H1 (cell line): Measurements from ENCODE around the gene HAO2.

ENCODE experiments used
- CTCF ChIP-seq, 3 experiments: IDR thresholded peaks; 1 replicate in 2 of 3; 2 replicates in 1 of 3; pipeline versions ENCODE4 v1.5.1 to v1.6.1; 2011; ENCODE audit warnings: low read length in 3 of 3, mild to moderate bottlenecking in 3 of 3, inconsistent platforms in 2 of 3, low read depth in 1 of 3, moderate library complexity in 1 of 3; ENCODE audit not compliant: insufficient read depth in 1 of 3; ENCODE audit errors: control extremely low read depth in 1 of 3
- EZH2 ChIP-seq: fragments of 200-600 bp; sonication (generic); IDR thresholded peaks from 2 replicates; pipeline ENCODE4 v1.7.1; 2012; ENCODE audit warnings: low read depth, mild to moderate bottlenecking, moderate library complexity, low read length, inconsistent platforms; ENCODE audit not compliant: severe bottlenecking
- GABPA ChIP-seq: IDR thresholded peaks from 2 replicates; pipeline ENCODE4 v1.6.1; 2011; ENCODE audit warnings: mild to moderate bottlenecking, low read length, moderate library complexity, borderline replicate concordance; ENCODE audit not compliant: insufficient read depth
- HDAC6 ChIP-seq: IDR thresholded peaks from one replicate; pipeline ENCODE4 v1.7.1; 2012; ENCODE audit warnings: low read depth, mild to moderate bottlenecking, inconsistent platforms, low read length, moderate library complexity
- KDM1A ChIP-seq: fragments of 200-600, 300-600 bp; sonication (generic); IDR thresholded peaks from 2 replicates; pipeline ENCODE4 v1.7.1; 2016; ENCODE audit warnings: mild to moderate bottlenecking, low read length, borderline replicate concordance
- MAX ChIP-seq: IDR thresholded peaks from 2 replicates; pipeline ENCODE4 v1.6.1; 2012; ENCODE audit warnings: inconsistent platforms
- SIRT6 ChIP-seq: IDR thresholded peaks from one replicate; pipeline ENCODE4 v1.7.1; 2012; ENCODE audit warnings: low read length, inconsistent platforms
- TCF12 ChIP-seq: IDR thresholded peaks from 2 replicates; pipeline ENCODE4 v1.6.1; 2011; ENCODE audit warnings: low read depth, mild to moderate bottlenecking, low read length
- YY1 ChIP-seq: IDR thresholded peaks from 2 replicates; pipeline ENCODE4 v1.6.1; 2011; ENCODE audit warnings: low read depth, mild to moderate bottlenecking, low read length
- TF ChIP-seq, protein P1 (sequence below): IDR thresholded peaks from 2 replicates; pipeline ENCODE4 v1.6.1; 2011; ENCODE audit warnings: low read depth, mild to moderate bottlenecking, low read length; ENCODE audit not compliant: insufficient read depth

GRCh38 chr1:119366424-119366823 is 2.2 kb upstream of the HAO2 start:
- TF ChIP-seq HDAC6: no peak
- TF ChIP-seq, protein P1, sequence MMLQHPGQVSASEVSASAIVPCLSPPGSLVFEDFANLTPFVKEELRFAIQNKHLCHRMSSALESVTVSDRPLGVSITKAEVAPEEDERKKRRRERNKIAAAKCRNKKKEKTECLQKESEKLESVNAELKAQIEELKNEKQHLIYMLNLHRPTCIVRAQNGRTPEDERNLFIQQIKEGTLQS: no peak
- no peak for TF ChIP-seq TCF12
- no peak for TF ChIP-seq CTCF (IDR thresholded peaks at IDR 0.05; ENCODE audit: control extremely low read depth in 1 of 3, insufficient read depth in 1 of 3, low read depth in 1 of 3, low read length in 3 of 3)
- no peak for TF ChIP-seq EZH2
- TF ChIP-seq MAX: no peak
- no peak for TF ChIP-seq KDM1A
- no peak for TF ChIP-seq YY1
- no peak for TF ChIP-seq SIRT6
- TF ChIP-seq GABPA: no peak
